ENCODE measurements around the gene ABHD1. TPM values are rescaled to one million over a fixed set of nuclear protein-coding genes. Genes with fewer than 3 reads are reported as not detected.
A peak's percentile ranks its signal among the peaks of the same experiment; 100 is the strongest.

ABHD1 gene
- total RNA-seq, 1 donor from 2014 or later: not detected

DNA sequence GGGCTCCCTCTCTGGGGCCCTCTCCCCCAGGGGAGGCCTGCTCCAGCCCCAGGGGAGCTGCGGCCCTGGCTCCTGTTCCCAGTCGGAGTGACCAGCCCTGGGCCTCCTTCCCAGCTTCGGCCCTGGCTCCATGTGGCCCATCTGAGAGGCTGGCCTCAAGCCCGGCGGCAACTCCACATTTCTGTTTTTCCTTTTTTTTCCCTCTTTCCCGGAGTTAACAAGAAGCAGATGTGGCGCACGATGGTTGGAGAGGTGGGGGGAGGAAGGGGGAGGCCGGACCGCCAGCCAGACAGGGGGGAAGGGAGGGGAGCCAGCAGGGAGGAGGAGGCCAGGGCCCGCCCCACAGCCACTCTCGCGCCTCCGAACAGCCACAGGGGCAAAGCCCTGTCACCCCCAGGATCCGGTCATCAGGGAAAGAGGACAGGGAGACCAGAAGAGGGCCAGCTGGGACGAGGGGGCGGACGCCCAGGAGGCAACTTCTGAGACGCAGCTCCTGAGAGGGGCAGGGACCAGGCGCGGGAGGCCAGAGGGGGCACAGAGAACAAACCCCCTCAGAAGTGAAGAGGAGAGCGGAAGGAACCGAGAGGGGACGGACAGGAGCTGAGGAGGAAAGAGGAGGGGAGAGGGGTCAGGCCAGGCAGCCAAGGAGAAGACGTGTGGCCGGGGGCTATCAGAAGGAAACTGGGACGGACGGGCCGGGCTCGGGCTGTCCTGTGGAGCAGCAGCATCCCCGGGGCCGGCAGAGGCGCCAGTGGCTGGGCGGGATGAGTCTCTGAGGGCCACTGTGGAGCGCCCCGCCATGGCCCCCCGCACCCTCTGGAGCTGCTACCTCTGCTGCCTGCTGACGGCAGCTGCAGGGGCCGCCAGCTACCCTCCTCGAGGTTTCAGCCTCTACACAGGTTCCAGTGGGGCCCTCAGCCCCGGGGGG, 45.1 kb upstream of the ABHD1 start, which contains the start of gene EMILIN1:
EMILIN1 (plus strand) TSS at position 349 of the 928 bp plus-strand sequence; CDS start at position 800, 451 bp downstream.
- intact Hi-C loops (cut with DNase I): no loop called here
- no peaks in the 10 kb centered on the region for H3K9me3 ChIP-seq
- TF ChIP-seq POLR2A (IDR thresholded peaks at IDR 0.05): peak in 1 of 2 donors; percentile 70
- TF ChIP-seq POLR2AphosphoS5 (IDR thresholded peaks at IDR 0.05; ENCODE audit: insufficient read depth in 1 of 2, low read depth in 1 of 2): peak in 1 of 2 donors; percentile 89
- TF ChIP-seq CTCF (IDR thresholded peaks at IDR 0.05): no peak
- no peaks in the 10 kb centered on the region for H3K27me3 ChIP-seq
- H3K36me3 ChIP-seq: no peaks in the 10 kb centered on the region
- H3K4me1 ChIP-seq: peaks cover 77% of the 10 kb centered on the region
- peak within 1 kb of the TSS; percentile 60 to 77 for H3K4me3 ChIP-seq
- peak within 1 kb of the TSS; percentile 89 for H3K27ac ChIP-seq
- no peak for DNase-seq (ENCODE audit: extremely low spot score in 2 of 2)

DNA sequence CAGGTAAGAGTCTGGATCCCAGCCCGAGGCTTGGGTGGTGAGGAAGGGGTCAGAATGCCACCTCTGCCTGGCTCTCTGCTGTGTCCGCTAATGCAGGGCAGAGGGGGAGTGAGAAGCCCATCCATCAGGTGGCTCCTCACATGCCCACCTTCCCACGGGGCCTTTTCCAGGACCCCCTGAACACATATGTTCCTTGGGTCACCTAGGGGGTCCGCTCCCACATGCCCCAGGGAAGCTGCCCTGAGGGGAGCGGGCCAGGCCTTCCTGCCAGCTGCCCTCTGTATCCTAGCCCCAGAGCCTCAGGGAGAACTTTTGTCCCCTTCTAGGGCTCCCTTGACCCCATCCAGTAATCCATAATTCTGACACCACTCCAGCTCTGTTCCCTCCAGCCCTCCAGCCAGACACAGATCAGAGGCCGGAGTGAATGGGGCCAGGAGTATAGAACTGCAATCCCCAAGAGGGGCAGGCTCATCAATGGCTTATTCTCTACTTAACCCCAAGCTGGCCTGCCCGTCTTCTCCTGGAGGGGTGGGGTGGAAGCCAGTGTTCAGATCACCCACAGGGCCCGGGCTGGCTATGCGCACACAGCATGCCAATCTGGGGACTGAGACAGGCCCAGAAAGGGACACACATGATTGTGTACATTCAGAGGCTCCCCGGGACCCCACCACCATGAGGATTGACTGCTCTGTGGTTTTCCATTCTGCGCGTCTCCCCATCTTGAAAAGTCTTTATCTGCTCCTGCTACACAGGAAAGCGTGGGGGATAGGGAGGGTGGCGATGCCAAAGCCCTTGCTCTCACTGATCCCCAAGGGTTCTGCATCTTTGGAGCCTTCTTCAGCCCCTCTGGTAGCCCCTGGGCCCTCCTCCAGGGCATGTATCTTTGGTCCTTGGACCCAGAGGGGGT, 44.1 kb upstream of the ABHD1 start:
- H3K36me3 ChIP-seq: no peaks in the 10 kb centered on the region
- intact Hi-C loops (cut with DNase I): loop anchor here (10.0 kb wide), 1 partner anchor 45 kb away; the partner anchor contains the start of gene TMEM214
- no peak for TF ChIP-seq POLR2A (IDR thresholded peaks at IDR 0.05)
- H3K9me3 ChIP-seq: no peaks in the 10 kb centered on the region
- H3K27ac ChIP-seq: peak overlapping the region; percentile 89
- H3K4me1 ChIP-seq: peaks cover 75% of the 10 kb centered on the region
- no peaks in the 10 kb centered on the region for H3K27me3 ChIP-seq
- DNase-seq (ENCODE audit: extremely low spot score in 2 of 2): no peak
- H3K4me3 ChIP-seq: peak overlapping the region; percentile 60 to 77

- H3K27ac ChIP-seq: peak overlapping the region; percentile 89
- intact Hi-C loops (cut with DNase I): loop anchor here (10.0 kb wide), 1 partner anchor 45 kb away; the partner anchor contains the start of gene TMEM214
- no peak for TF ChIP-seq POLR2A (IDR thresholded peaks at IDR 0.05)
Measured at GRCh38 chr2:27080140-27080469, 43.5 kb upstream of the ABHD1 start.

GRCh38 chr2:27080603-27080936, 43.0 kb upstream of the ABHD1 start:
- intact Hi-C loops (cut with DNase I): loop anchor here (10.0 kb wide), 1 partner anchor 46 kb away; the partner anchor contains the start of gene TMEM214
- Histone ChIP-seq H3K27me3 (no peaks in the 10 kb centered on the region), H3K36me3 (no peaks in the 10 kb centered on the region), H3K4me3 (peak overlapping the region; percentile 60 to 77), H3K27ac (peak overlapping the region; percentile 89), H3K9me3 (no peaks in the 10 kb centered on the region), H3K4me1 (peaks cover 75% of the 10 kb centered on the region)
- no peak for DNase-seq (ENCODE audit: extremely low spot score in 2 of 2)
- TF ChIP-seq POLR2AphosphoS5 (IDR thresholded peaks at IDR 0.05; ENCODE audit: insufficient read depth in 1 of 2, low read depth in 1 of 2): no peak

More at GRCh38 chr2:27080140-27080469, 43.5 kb upstream of the ABHD1 start:
- DNase-seq (ENCODE audit: extremely low spot score in 2 of 2): no peak
- Histone ChIP-seq H3K27me3 (no peaks in the 10 kb centered on the region), H3K4me1 (peaks cover 75% of the 10 kb centered on the region), H3K9me3 (no peaks in the 10 kb centered on the region), H3K4me3 (peak overlapping the region; percentile 60 to 77), H3K36me3 (no peaks in the 10 kb centered on the region)

GRCh38 chr2:27081984-27082772, 41.4 kb upstream of the ABHD1 start:
- Histone ChIP-seq H3K36me3 (no peaks in the 10 kb centered on the region), H3K27me3 (no peaks in the 10 kb centered on the region), H3K27ac (no peak overlapping the region), H3K4me1 (peaks cover 70% of the 10 kb centered on the region), H3K9me3 (no peaks in the 10 kb centered on the region), H3K4me3 (no peak overlapping the region)
- DNase-seq (ENCODE audit: extremely low spot score in 2 of 2): no peak
- intact Hi-C loops (cut with DNase I): loop anchor here (10.0 kb wide), 1 partner anchor 47 kb away; the partner anchor contains the start of gene TMEM214
- no peak for TF ChIP-seq POLR2AphosphoS5 (IDR thresholded peaks at IDR 0.05; ENCODE audit: insufficient read depth in 1 of 2, low read depth in 1 of 2)
- TF ChIP-seq POLR2A (IDR thresholded peaks at IDR 0.05): no peak
- no peak for TF ChIP-seq CTCF (IDR thresholded peaks at IDR 0.05)

Measured in vagina (tissue), 2 donors.